SK-N-SH (cell line): Measurements from ENCODE around the gene PSEN2.

ENCODE experiments used
- CTCF ChIP-seq: fragments of 200-600 bp; sonication (generic); IDR thresholded peaks from 2 replicates; pipeline ENCODE4 v1.6.1; 2017; ENCODE audit warnings: antibody characterized with exemption, mild to moderate bottlenecking, moderate library complexity
- POLR2AphosphoS5 ChIP-seq: IDR thresholded peaks from 2 replicates; pipeline ENCODE4 v1.6.1; 2012; ENCODE audit warnings: low read depth, low read length
- REST ChIP-seq: IDR thresholded peaks from 2 replicates; pipeline ENCODE4 v1.6.1; 2012; ENCODE audit warnings: mild to moderate bottlenecking, low read depth, low read length, moderate library complexity

- TF ChIP-seq POLR2AphosphoS5, result peak; percentile 32; the same call in 1 of the 2 replicates
- no peak for TF ChIP-seq REST
- TF ChIP-seq CTCF, result no peak
Measured at GRCh38 chr1:226820941-226821718, 49.3 kb upstream of the PSEN2 start.
